ENCODE results near the gene DLGAP1.

DLGAP1 gene

GRCh38 chr18:3836483-3837335, 618.4 kb downstream of the DLGAP1 start:
- in situ Hi-C loops (cut with HindIII; ENCODE audit: low sequenced_read_pairs), result no loop called here

GRCh38 chr18:3832025-3832638, 623.0 kb downstream of the DLGAP1 start:
- in situ Hi-C loops (cut with HindIII; ENCODE audit: low sequenced_read_pairs), result no loop called here

GRCh38 chr18:3830604-3831003, 624.5 kb downstream of the DLGAP1 start:
- in situ Hi-C loops (cut with HindIII; ENCODE audit: low sequenced_read_pairs), result no loop called here

GRCh38 chr18:3827236-3827845, 627.8 kb downstream of the DLGAP1 start:
- in situ Hi-C loops (cut with HindIII; ENCODE audit: low sequenced_read_pairs), result no loop called here

GRCh38 chr18:3826021-3826420, 629.1 kb downstream of the DLGAP1 start:
- in situ Hi-C loops (cut with HindIII; ENCODE audit: low sequenced_read_pairs), result no loop called here

GRCh38 chr18:3824101-3824500, 631.0 kb downstream of the DLGAP1 start:
- in situ Hi-C loops (cut with HindIII; ENCODE audit: low sequenced_read_pairs), result no loop called here

GRCh38 chr18:3823073-3823472, 632.0 kb downstream of the DLGAP1 start:
- in situ Hi-C loops (cut with HindIII; ENCODE audit: low sequenced_read_pairs), result no loop called here

- in situ Hi-C loops (cut with HindIII; ENCODE audit: low sequenced_read_pairs), result no loop called here
These were observed 633.6 kb downstream of the DLGAP1 start for GRCh38 chr18:3821524-3821923.

GRCh38 chr18:3819961-3820360, 635.1 kb downstream of the DLGAP1 start:
- in situ Hi-C loops (cut with HindIII; ENCODE audit: low sequenced_read_pairs), result no loop called here

GRCh38 chr18:3816610-3817363, 638.3 kb downstream of the DLGAP1 start:
- in situ Hi-C loops (cut with HindIII; ENCODE audit: low sequenced_read_pairs), result no loop called here

- in situ Hi-C loops (cut with HindIII; ENCODE audit: low sequenced_read_pairs), result no loop called here
These were observed 639.1 kb downstream of the DLGAP1 start for GRCh38 chr18:3815991-3816390.

GRCh38 chr18:3814816-3815215, 640.3 kb downstream of the DLGAP1 start:
- in situ Hi-C loops (cut with HindIII; ENCODE audit: low sequenced_read_pairs), result no loop called here

- in situ Hi-C loops (cut with HindIII; ENCODE audit: low sequenced_read_pairs), result no loop called here
These were observed 644.8 kb downstream of the DLGAP1 start for GRCh38 chr18:3810296-3810695.

GRCh38 chr18:3808985-3809780, 645.9 kb downstream of the DLGAP1 start:
- in situ Hi-C loops (cut with HindIII; ENCODE audit: low sequenced_read_pairs), result no loop called here

- in situ Hi-C loops (cut with HindIII; ENCODE audit: low sequenced_read_pairs), result no loop called here
These were observed 648.5 kb downstream of the DLGAP1 start for GRCh38 chr18:3806656-3807055.

- in situ Hi-C loops (cut with HindIII; ENCODE audit: low sequenced_read_pairs), result no loop called here
These were observed 650.8 kb downstream of the DLGAP1 start for GRCh38 chr18:3804336-3804735.

GRCh38 chr18:3803350-3803749, 651.8 kb downstream of the DLGAP1 start:
- in situ Hi-C loops (cut with HindIII; ENCODE audit: low sequenced_read_pairs), result no loop called here

GRCh38 chr18:3799515-3799914, 655.6 kb downstream of the DLGAP1 start:
- in situ Hi-C loops (cut with HindIII; ENCODE audit: low sequenced_read_pairs), result no loop called here

GRCh38 chr18:3798032-3798431, 657.1 kb downstream of the DLGAP1 start:
- in situ Hi-C loops (cut with HindIII; ENCODE audit: low sequenced_read_pairs), result no loop called here

GRCh38 chr18:3796434-3796833, 658.7 kb downstream of the DLGAP1 start:
- in situ Hi-C loops (cut with HindIII; ENCODE audit: low sequenced_read_pairs), result no loop called here

Measured in DLD1 (cell line).